ENCODE measurements around the gene SLC19A1.

Gene SLC19A1

GRCh38 chr21:45497846-45498645 lies 44.2 kb downstream of the SLC19A1 start:
- DNase-seq (ENCODE audit: low read depth, low spot score): no peak
- H3K27ac ChIP-seq: no peak overlapping the region

- DNase-seq (ENCODE audit: low read depth, low spot score): no peak
- no peak overlapping the region for H3K27ac ChIP-seq
Observed at GRCh38 chr21:45496968-45497845, 45.0 kb downstream of the SLC19A1 start.

GRCh38 chr21:45496151-45496967 lies 45.9 kb downstream of the SLC19A1 start:
- DNase-seq (ENCODE audit: low read depth, low spot score): no peak
- no peak overlapping the region for H3K27ac ChIP-seq

GRCh38 chr21:45494851-45495680 lies 47.2 kb downstream of the SLC19A1 start:
- no peak overlapping the region for H3K27ac ChIP-seq
- no peak for DNase-seq (ENCODE audit: low read depth, low spot score)

- DNase-seq (ENCODE audit: low read depth, low spot score): no peak
- no peak overlapping the region for H3K27ac ChIP-seq
Observed at GRCh38 chr21:45494135-45494850, 47.9 kb downstream of the SLC19A1 start.

GRCh38 chr21:45493401-45494001 lies 48.7 kb downstream of the SLC19A1 start:
- no peak for DNase-seq (ENCODE audit: low read depth, low spot score)
- H3K27ac ChIP-seq: no peak overlapping the region

GRCh38 chr21:45492765-45493164 lies 49.5 kb downstream of the SLC19A1 start:
- no peak for DNase-seq (ENCODE audit: low read depth, low spot score)
- no peak overlapping the region for H3K27ac ChIP-seq

- H3K27ac ChIP-seq: no peak overlapping the region
- no peak for DNase-seq (ENCODE audit: low read depth, low spot score)
Observed at GRCh38 chr21:45491623-45492022, 50.6 kb downstream of the SLC19A1 start.

- no peak for DNase-seq (ENCODE audit: low read depth, low spot score)
- H3K27ac ChIP-seq: no peak overlapping the region
Observed at GRCh38 chr21:45491056-45491455, 51.2 kb downstream of the SLC19A1 start.

GRCh38 chr21:45490049-45490731 lies 52.0 kb downstream of the SLC19A1 start:
- DNase-seq (ENCODE audit: low read depth, low spot score): no peak
- no peak overlapping the region for H3K27ac ChIP-seq

- DNase-seq (ENCODE audit: low read depth, low spot score): no peak
- H3K27ac ChIP-seq: no peak overlapping the region
Observed at GRCh38 chr21:45489722-45489982, 52.6 kb downstream of the SLC19A1 start.

- no peak for DNase-seq (ENCODE audit: low read depth, low spot score)
- H3K27ac ChIP-seq: no peak overlapping the region
Observed at GRCh38 chr21:45488931-45489721, 53.1 kb downstream of the SLC19A1 start.

GRCh38 chr21:45487891-45488600 lies 54.2 kb downstream of the SLC19A1 start:
- DNase-seq (ENCODE audit: low read depth, low spot score): no peak
- H3K27ac ChIP-seq: no peak overlapping the region

- H3K27ac ChIP-seq: no peak overlapping the region
- no peak for DNase-seq (ENCODE audit: low read depth, low spot score)
Observed at GRCh38 chr21:45487161-45487806, 55.0 kb downstream of the SLC19A1 start.

- no peak for DNase-seq (ENCODE audit: low read depth, low spot score)
- H3K27ac ChIP-seq: no peak overlapping the region
Observed at GRCh38 chr21:45486443-45487160, 55.6 kb downstream of the SLC19A1 start.

All from epithelial cell of prostate (primary cell).